ENCODE results near the gene E4F1.

The E4F1 gene

DNA sequence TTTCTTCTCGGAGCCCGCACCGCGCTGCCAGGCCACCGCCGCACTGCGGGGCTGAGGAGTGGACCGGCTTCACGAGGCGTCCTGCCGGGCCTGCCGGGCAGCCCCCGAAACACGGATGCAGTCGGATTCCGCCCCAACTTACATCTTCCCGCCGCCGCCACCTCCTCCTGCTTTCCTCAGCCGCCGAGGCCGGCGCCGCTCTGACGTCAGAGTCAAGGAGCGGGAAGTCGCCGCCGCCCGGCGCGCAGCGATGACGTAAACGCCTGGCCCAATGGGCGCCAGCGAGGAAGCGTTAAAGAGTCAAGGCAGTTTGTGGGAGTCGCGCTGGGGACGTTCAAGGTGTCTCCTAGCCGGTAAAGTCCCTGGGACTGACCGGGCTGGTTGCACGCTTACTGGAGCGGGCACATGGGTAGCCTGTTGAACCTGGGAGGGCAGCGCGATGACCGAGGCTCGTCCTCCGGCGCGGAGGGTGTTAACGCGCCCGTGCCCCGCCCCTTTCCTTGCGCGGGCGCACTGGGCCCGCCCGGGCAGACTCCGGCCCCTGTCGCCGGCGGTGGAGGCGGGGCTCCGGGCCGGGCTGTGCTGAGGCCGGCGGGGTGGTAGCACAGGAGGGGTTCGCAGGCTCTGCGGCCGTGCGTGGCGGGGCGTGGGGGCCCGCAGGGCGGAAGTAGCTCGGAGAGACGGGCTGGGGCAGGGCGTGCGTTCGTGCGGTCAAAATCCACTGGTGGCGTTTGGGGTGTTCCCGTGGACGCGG lies 44.7 kb downstream of the E4F1 start, which contains the start of gene RNPS1:
Gene RNPS1 (minus strand): TSS at position 214 of the 754 bp plus-strand sequence. CDS start 3,483 bp downstream, outside the sequence.
- ChIA-PET CTCF (interaction anchor here (0.6 kb wide), 2 partner anchors 94 to 200 kb away, joined by 3 read pairs; no protein-coding TSS in a partner anchor), POLR2A (ENCODE audit: low non-redundant PET) (interaction anchor here (0.6 kb wide), 1 partner anchor 715 kb away, joined by 5 read pairs; no protein-coding TSS in a partner anchor)
- H3K27ac ChIP-seq = peak within 1 kb of the TSS; percentile 97
- no peak for TF ChIP-seq CTCF (conservative IDR thresholded peaks at IDR 0.05; ENCODE audit: low read depth)
- DNase-seq (ENCODE audit: low spot score) = peak; percentile 95

GRCh38 chr16:2270070-2270462 lies 46.7 kb downstream of the E4F1 start:
- ChIA-PET POLR2A (ENCODE audit: low non-redundant PET) (no interaction called here), CTCF (no interaction called here)
- TF ChIP-seq CTCF (conservative IDR thresholded peaks at IDR 0.05; ENCODE audit: low read depth) = no peak
- DNase-seq (ENCODE audit: low spot score) = no peak
- peak overlapping the region; percentile 97 for H3K27ac ChIP-seq

GRCh38 chr16:2270588-2271470 lies 47.4 kb downstream of the E4F1 start:
- no peak for DNase-seq (ENCODE audit: low spot score)
- TF ChIP-seq CTCF (conservative IDR thresholded peaks at IDR 0.05; ENCODE audit: low read depth) = no peak
- CTCF ChIA-PET = interaction anchor here (0.6 kb wide), 1 partner anchor 229 kb away, joined by 3 read pairs; no protein-coding TSS in a partner anchor
- POLR2A ChIA-PET (ENCODE audit: low non-redundant PET) = no interaction called here
- peak overlapping the region; percentile 14 for H3K27ac ChIP-seq

- TF ChIP-seq CTCF (conservative IDR thresholded peaks at IDR 0.05; ENCODE audit: low read depth) = no peak
- ChIA-PET POLR2A (ENCODE audit: low non-redundant PET) (no interaction called here), CTCF (no interaction called here)
- peak overlapping the region; percentile 21; the same call in 1 of the 2 replicates for H3K27ac ChIP-seq
- no peak for DNase-seq (ENCODE audit: low spot score)
Observed at GRCh38 chr16:2271848-2272461, 48.6 kb downstream of the E4F1 start.

DNA sequence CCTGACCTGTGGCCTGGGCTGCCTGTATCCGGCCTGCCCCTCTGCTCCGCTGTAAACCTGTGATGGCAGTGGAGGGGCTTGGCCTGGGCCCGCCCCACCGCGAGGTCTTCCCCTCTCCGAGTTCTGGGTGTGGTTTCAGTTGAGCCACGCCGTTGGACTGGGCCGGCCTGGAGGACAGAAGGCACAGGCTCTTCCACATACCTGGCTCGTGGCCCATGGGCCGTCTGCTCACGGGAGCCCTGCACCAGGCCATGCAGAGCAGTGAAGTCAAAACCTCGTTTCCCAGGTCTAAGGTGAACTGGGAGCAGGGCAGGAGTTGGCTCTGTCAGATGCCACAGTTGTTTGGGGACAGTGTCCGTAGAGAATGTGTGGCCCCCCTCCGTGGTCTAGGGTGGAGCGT lies 50.1 kb downstream of the E4F1 start:
- DNase-seq (ENCODE audit: low spot score) = no peak
- peak overlapping the region; percentile 27 for H3K27ac ChIP-seq
- POLR2A ChIA-PET (ENCODE audit: low non-redundant PET) = no interaction called here
- CTCF ChIA-PET = interaction anchor here (0.6 kb wide), 1 partner anchor 13 kb away, joined by 3 read pairs; no protein-coding TSS in a partner anchor
- TF ChIP-seq CTCF (conservative IDR thresholded peaks at IDR 0.05; ENCODE audit: low read depth) = no peak

- ChIA-PET CTCF (no interaction called here), POLR2A (ENCODE audit: low non-redundant PET) (no interaction called here)
- DNase-seq (ENCODE audit: low spot score) = no peak
- TF ChIP-seq CTCF (conservative IDR thresholded peaks at IDR 0.05; ENCODE audit: low read depth) = no peak
- H3K27ac ChIP-seq = peak overlapping the region; percentile 27
Observed at GRCh38 chr16:2273931-2274330, 50.5 kb downstream of the E4F1 start.
